ENCODE measurements around the gene RNF38.

Gene RNF38

GRCh38 chr9:36323926-36324325 lies 76.1 kb downstream of the RNF38 start:
- TF ChIP-seq POLR2AphosphoS5 (IDR thresholded peaks at IDR 0.05; ENCODE audit: low read depth, low read length) (no peak), FOXP2 (optimal IDR thresholded peaks at IDR 0.05; ENCODE audit: borderline replicate concordance, extremely low read depth, extremely low read length, insufficient read depth) (no peak)

DNA sequence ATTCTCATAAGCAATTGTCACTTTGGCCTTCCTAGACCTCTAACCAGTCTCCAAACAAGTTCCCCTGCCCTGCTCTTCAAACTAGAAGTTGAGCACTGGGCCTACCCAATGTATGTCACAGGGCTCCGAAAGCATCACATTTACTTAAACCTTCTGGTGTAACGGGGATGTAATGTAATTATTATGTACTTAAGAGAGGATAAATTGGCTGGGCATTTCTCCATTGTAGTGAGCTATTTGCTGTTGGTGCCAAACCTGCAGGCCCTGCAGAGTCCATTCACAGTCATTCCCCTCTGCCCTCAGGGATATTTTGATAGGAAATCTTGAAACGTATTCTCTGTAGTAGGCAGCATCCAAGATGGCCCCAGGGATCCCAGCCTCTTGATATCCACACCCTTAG lies 77.6 kb downstream of the RNF38 start:
- no peak for TF ChIP-seq FOXP2 (optimal IDR thresholded peaks at IDR 0.05; ENCODE audit: borderline replicate concordance, extremely low read depth, extremely low read length, insufficient read depth)
- TF ChIP-seq TAF1 (IDR thresholded peaks at IDR 0.05; ENCODE audit: borderline replicate concordance, insufficient read depth, low read length): no peak
- no peak for TF ChIP-seq POLR2AphosphoS5 (IDR thresholded peaks at IDR 0.05; ENCODE audit: low read depth, low read length)
- TF ChIP-seq, protein P1, sequence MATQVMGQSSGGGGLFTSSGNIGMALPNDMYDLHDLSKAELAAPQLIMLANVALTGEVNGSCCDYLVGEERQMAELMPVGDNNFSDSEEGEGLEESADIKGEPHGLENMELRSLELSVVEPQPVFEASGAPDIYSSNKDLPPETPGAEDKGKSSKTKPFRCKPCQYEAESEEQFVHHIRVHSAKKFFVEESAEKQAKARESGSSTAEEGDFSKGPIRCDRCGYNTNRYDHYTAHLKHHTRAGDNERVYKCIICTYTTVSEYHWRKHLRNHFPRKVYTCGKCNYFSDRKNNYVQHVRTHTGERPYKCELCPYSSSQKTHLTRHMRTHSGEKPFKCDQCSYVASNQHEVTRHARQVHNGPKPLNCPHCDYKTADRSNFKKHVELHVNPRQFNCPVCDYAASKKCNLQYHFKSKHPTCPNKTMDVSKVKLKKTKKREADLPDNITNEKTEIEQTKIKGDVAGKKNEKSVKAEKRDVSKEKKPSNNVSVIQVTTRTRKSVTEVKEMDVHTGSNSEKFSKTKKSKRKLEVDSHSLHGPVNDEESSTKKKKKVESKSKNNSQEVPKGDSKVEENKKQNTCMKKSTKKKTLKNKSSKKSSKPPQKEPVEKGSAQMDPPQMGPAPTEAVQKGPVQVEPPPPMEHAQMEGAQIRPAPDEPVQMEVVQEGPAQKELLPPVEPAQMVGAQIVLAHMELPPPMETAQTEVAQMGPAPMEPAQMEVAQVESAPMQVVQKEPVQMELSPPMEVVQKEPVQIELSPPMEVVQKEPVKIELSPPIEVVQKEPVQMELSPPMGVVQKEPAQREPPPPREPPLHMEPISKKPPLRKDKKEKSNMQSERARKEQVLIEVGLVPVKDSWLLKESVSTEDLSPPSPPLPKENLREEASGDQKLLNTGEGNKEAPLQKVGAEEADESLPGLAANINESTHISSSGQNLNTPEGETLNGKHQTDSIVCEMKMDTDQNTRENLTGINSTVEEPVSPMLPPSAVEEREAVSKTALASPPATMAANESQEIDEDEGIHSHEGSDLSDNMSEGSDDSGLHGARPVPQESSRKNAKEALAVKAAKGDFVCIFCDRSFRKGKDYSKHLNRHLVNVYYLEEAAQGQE (IDR thresholded peaks at IDR 0.05; ENCODE audit: insufficient read depth in 1 of 2, low read depth in 2 of 2, low read length in 2 of 2): no peak
- no peak for TF ChIP-seq SIN3A (IDR thresholded peaks at IDR 0.05; ENCODE audit: borderline replicate concordance, insufficient read depth, low read length)

GRCh38 chr9:36320466-36320865 lies 79.6 kb downstream of the RNF38 start:
- TF ChIP-seq, protein P1 (IDR thresholded peaks at IDR 0.05; ENCODE audit: insufficient read depth in 1 of 2, low read depth in 2 of 2, low read length in 2 of 2): no peak

DNA sequence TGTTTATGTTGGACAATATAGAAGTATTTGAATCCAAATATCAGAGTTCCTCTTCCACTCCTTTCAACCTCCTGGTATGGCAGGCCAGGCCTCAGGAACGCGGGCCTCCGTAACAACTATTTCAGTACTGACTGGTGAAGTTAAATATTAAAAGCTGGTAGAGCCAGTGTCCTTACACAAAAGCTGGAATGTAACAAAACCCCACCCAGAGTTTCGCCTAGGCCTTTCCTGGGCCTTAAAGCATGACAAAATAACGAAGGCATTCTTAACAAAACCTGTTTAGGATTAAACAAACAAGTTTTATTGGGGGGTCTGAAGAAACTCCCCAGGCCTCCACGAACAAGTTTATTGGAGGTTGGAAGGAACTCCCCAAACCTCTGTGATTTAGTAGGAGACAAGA lies 80.3 kb downstream of the RNF38 start:
- TF ChIP-seq POLR2AphosphoS5 (IDR thresholded peaks at IDR 0.05; ENCODE audit: low read depth, low read length): no peak
- no peak for TF ChIP-seq FOXP2 (optimal IDR thresholded peaks at IDR 0.05; ENCODE audit: borderline replicate concordance, extremely low read depth, extremely low read length, insufficient read depth)
- TF ChIP-seq, protein P1 (IDR thresholded peaks at IDR 0.05; ENCODE audit: insufficient read depth in 1 of 2, low read depth in 2 of 2, low read length in 2 of 2): no peak
- no peak for TF ChIP-seq SIN3A (IDR thresholded peaks at IDR 0.05; ENCODE audit: borderline replicate concordance, insufficient read depth, low read length)
- TF ChIP-seq TAF1 (IDR thresholded peaks at IDR 0.05; ENCODE audit: borderline replicate concordance, insufficient read depth, low read length): no peak

GRCh38 chr9:36319183-36319582 lies 80.9 kb downstream of the RNF38 start:
- no peak for TF ChIP-seq POLR2AphosphoS5 (IDR thresholded peaks at IDR 0.05; ENCODE audit: low read depth, low read length)
- TF ChIP-seq, protein P1 (IDR thresholded peaks at IDR 0.05; ENCODE audit: insufficient read depth in 1 of 2, low read depth in 2 of 2, low read length in 2 of 2): no peak
- TF ChIP-seq TAF1 (IDR thresholded peaks at IDR 0.05; ENCODE audit: borderline replicate concordance, insufficient read depth, low read length): no peak
- no peak for TF ChIP-seq FOXP2 (optimal IDR thresholded peaks at IDR 0.05; ENCODE audit: borderline replicate concordance, extremely low read depth, extremely low read length, insufficient read depth)
- TF ChIP-seq SIN3A (IDR thresholded peaks at IDR 0.05; ENCODE audit: borderline replicate concordance, insufficient read depth, low read length): no peak

Data from PFSK-1 (cell line).